Erythroblast (primary cell): ENCODE measurements around the gene TMUB1.

Experiments
- GATA1 ChIP-seq: IDR thresholded peaks from 2 replicates; pipeline ENCODE4 v1.6.1; 2011; ENCODE audit warnings: low read depth, mild to moderate bottlenecking, control low read depth, low read length, moderate library complexity
- POLR2A ChIP-seq: IDR thresholded peaks from 2 replicates; pipeline ENCODE4 v1.6.1; 2011; ENCODE audit warnings: mild to moderate bottlenecking, low read length

GRCh38 chr7:151115836-151116418 is 32.6 kb upstream of the TMUB1 start:
- TF ChIP-seq POLR2A (no peak), GATA1 (no peak)
